Measurements from ENCODE around the gene MYO1D. TPM values are rescaled to one million over a fixed set of nuclear protein-coding genes. Genes with fewer than 3 reads are reported as not detected.
A peak's percentile ranks its signal among the peaks of the same experiment; 100 is the strongest.

Gene MYO1D
- total RNA-seq, 2 experiments from 2014 or later = 8.4 to 12.2 TPM

GRCh38 chr17:32621612-32622312, 255.2 kb downstream of the MYO1D start:
- CTCF ChIA-PET = no interaction called here
- Mint-ChIP-seq H3K4me1 (no peaks in the 10 kb centered on the region), H3K27ac (no peak overlapping the region), H3K27me3 (no peaks in the 10 kb centered on the region), H3K4me3 (no peak overlapping the region), H3K36me3 (no peaks in the 10 kb centered on the region), H3K9me3 (ENCODE audit: low read depth) (no peaks in the 10 kb centered on the region)
- DNase-seq = no peak
- no peak for ATAC-seq

- CTCF ChIA-PET = interaction anchor here (1.0 kb wide), 1 partner anchor 154 kb away, joined by 3 read pairs; no protein-coding TSS in a partner anchor
Observed at GRCh38 chr17:32615326-32615725, 261.6 kb downstream of the MYO1D start.

GRCh38 chr17:32610943-32611342, 266.0 kb downstream of the MYO1D start:
- no peak overlapping the region for H3K27ac Mint-ChIP-seq
- DNase-seq (no peak), ATAC-seq (no peak)
- no peaks in the 10 kb centered on the region for H3K36me3 Mint-ChIP-seq
- CTCF ChIA-PET = interaction anchor here (0.7 to 2.5 kb wide), 2 partner anchors 148 to 149 kb away, joined by 3 to 16 read pairs; no protein-coding TSS in a partner anchor
- no peaks in the 10 kb centered on the region for H3K9me3 Mint-ChIP-seq (ENCODE audit: low read depth)
- H3K4me3 Mint-ChIP-seq = no peak overlapping the region
- H3K27me3 Mint-ChIP-seq = peaks cover 5% of the 10 kb centered on the region
- H3K4me1 Mint-ChIP-seq = peaks cover 8% of the 10 kb centered on the region

More at GRCh38 chr17:32615326-32615725, 261.6 kb downstream of the MYO1D start:
- ATAC-seq (no peak), DNase-seq (no peak)
- Mint-ChIP-seq H3K4me1 (no peaks in the 10 kb centered on the region), H3K4me3 (no peak overlapping the region), H3K27me3 (no peaks in the 10 kb centered on the region), H3K27ac (no peak overlapping the region), H3K36me3 (no peaks in the 10 kb centered on the region), H3K9me3 (ENCODE audit: low read depth) (no peaks in the 10 kb centered on the region)

- H3K4me1 Mint-ChIP-seq = peaks cover 8% of the 10 kb centered on the region
- H3K4me3 Mint-ChIP-seq = no peak overlapping the region
- ATAC-seq = no peak
- H3K36me3 Mint-ChIP-seq = no peaks in the 10 kb centered on the region
- CTCF ChIA-PET = interaction anchor here (0.7 kb wide), 1 partner anchor 147 kb away, joined by 3 read pairs; no protein-coding TSS in a partner anchor
- H3K27ac Mint-ChIP-seq = no peak overlapping the region
- no peaks in the 10 kb centered on the region for H3K9me3 Mint-ChIP-seq (ENCODE audit: low read depth)
- peaks cover 5% of the 10 kb centered on the region for H3K27me3 Mint-ChIP-seq
- DNase-seq = no peak
Observed at GRCh38 chr17:32609884-32610650, 266.9 kb downstream of the MYO1D start.

GRCh38 chr17:32609085-32609484, 267.8 kb downstream of the MYO1D start:
- CTCF ChIA-PET = interaction anchor here (0.7 to 3.2 kb wide), 4 partner anchors 16 to 147 kb away, joined by 3 to 22 read pairs (median 10); no protein-coding TSS in a partner anchor
- Mint-ChIP-seq H3K4me1 (peaks cover 8% of the 10 kb centered on the region), H3K27me3 (peaks cover 5% of the 10 kb centered on the region), H3K27ac (no peak overlapping the region), H3K9me3 (ENCODE audit: low read depth) (no peaks in the 10 kb centered on the region), H3K4me3 (no peak overlapping the region), H3K36me3 (no peaks in the 10 kb centered on the region)
- ATAC-seq (peak; percentile 98), DNase-seq (peak; percentile 84)

GRCh38 chr17:32608267-32608666, 268.7 kb downstream of the MYO1D start:
- no peaks in the 10 kb centered on the region for H3K9me3 Mint-ChIP-seq (ENCODE audit: low read depth)
- H3K27ac Mint-ChIP-seq = no peak overlapping the region
- ATAC-seq = no peak
- no peak for DNase-seq
- H3K27me3 Mint-ChIP-seq = peaks cover 5% of the 10 kb centered on the region
- peaks cover 8% of the 10 kb centered on the region for H3K4me1 Mint-ChIP-seq
- H3K36me3 Mint-ChIP-seq = no peaks in the 10 kb centered on the region
- CTCF ChIA-PET = interaction anchor here (0.7 to 3.2 kb wide), 9 partner anchors 16 to 164 kb away, joined by 3 to 22 read pairs (median 3); partner anchors contain the start of gene PSMD11
- no peak overlapping the region for H3K4me3 Mint-ChIP-seq

GRCh38 chr17:32604966-32605365, 272.0 kb downstream of the MYO1D start:
- Mint-ChIP-seq H3K4me3 (no peak overlapping the region), H3K9me3 (ENCODE audit: low read depth) (no peaks in the 10 kb centered on the region), H3K27ac (no peak overlapping the region), H3K27me3 (peaks cover 5% of the 10 kb centered on the region), H3K4me1 (peaks cover 8% of the 10 kb centered on the region), H3K36me3 (no peaks in the 10 kb centered on the region)
- no peak for ATAC-seq
- CTCF ChIA-PET = interaction anchor here (1.0 kb wide), 1 partner anchor 143 kb away, joined by 3 read pairs; no protein-coding TSS in a partner anchor
- no peak for DNase-seq

- H3K36me3 Mint-ChIP-seq = no peaks in the 10 kb centered on the region
- no peaks in the 10 kb centered on the region for H3K9me3 Mint-ChIP-seq (ENCODE audit: low read depth)
- CTCF ChIA-PET = interaction anchor here (0.7 kb wide), 1 partner anchor 119 kb away, joined by 3 read pairs; no protein-coding TSS in a partner anchor
- ATAC-seq (no peak), DNase-seq (no peak)
- H3K4me3 Mint-ChIP-seq = no peak overlapping the region
- no peaks in the 10 kb centered on the region for H3K4me1 Mint-ChIP-seq
- no peaks in the 10 kb centered on the region for H3K27me3 Mint-ChIP-seq
- H3K27ac Mint-ChIP-seq = no peak overlapping the region
Observed at GRCh38 chr17:32602396-32602795, 274.5 kb downstream of the MYO1D start.

- no peaks in the 10 kb centered on the region for H3K36me3 Mint-ChIP-seq
- ATAC-seq = no peak
- H3K4me3 Mint-ChIP-seq = no peak overlapping the region
- peaks cover 4% of the 10 kb centered on the region for H3K4me1 Mint-ChIP-seq
- DNase-seq = no peak
- H3K9me3 Mint-ChIP-seq (ENCODE audit: low read depth) = no peaks in the 10 kb centered on the region
- no peaks in the 10 kb centered on the region for H3K27me3 Mint-ChIP-seq
- CTCF ChIA-PET = interaction anchor here (0.7 kb wide), 1 partner anchor 119 kb away, joined by 3 read pairs; no protein-coding TSS in a partner anchor
- no peak overlapping the region for H3K27ac Mint-ChIP-seq
Observed at GRCh38 chr17:32601866-32602265, 275.1 kb downstream of the MYO1D start.

GRCh38 chr17:32596628-32597027, 280.3 kb downstream of the MYO1D start:
- Mint-ChIP-seq H3K9me3 (ENCODE audit: low read depth) (no peaks in the 10 kb centered on the region), H3K27ac (no peak overlapping the region), H3K27me3 (no peaks in the 10 kb centered on the region), H3K4me3 (no peak overlapping the region), H3K4me1 (peaks cover 26% of the 10 kb centered on the region), H3K36me3 (no peaks in the 10 kb centered on the region)
- ATAC-seq (peak; percentile 58), DNase-seq (peak; percentile 46)
- CTCF ChIA-PET = no interaction called here

- no peak for DNase-seq
- no peak for ATAC-seq
- Mint-ChIP-seq H3K4me3 (no peak overlapping the region), H3K9me3 (ENCODE audit: low read depth) (no peaks in the 10 kb centered on the region), H3K36me3 (no peaks in the 10 kb centered on the region), H3K27ac (no peak overlapping the region), H3K27me3 (no peaks in the 10 kb centered on the region), H3K4me1 (peaks cover 26% of the 10 kb centered on the region)
- CTCF ChIA-PET = no interaction called here
Observed at GRCh38 chr17:32596206-32596605, 280.7 kb downstream of the MYO1D start.

- Mint-ChIP-seq H3K36me3 (no peaks in the 10 kb centered on the region), H3K27ac (no peak overlapping the region), H3K27me3 (no peaks in the 10 kb centered on the region), H3K9me3 (ENCODE audit: low read depth) (no peaks in the 10 kb centered on the region), H3K4me1 (peaks cover 26% of the 10 kb centered on the region), H3K4me3 (no peak overlapping the region)
- DNase-seq = no peak
- CTCF ChIA-PET = no interaction called here
- no peak for ATAC-seq
Observed at GRCh38 chr17:32593003-32593402, 283.9 kb downstream of the MYO1D start.

GRCh38 chr17:32591405-32591804, 285.5 kb downstream of the MYO1D start:
- CTCF ChIA-PET = interaction anchor here (1.0 kb wide), 1 partner anchor 93 kb away, joined by 3 read pairs; no protein-coding TSS in a partner anchor
- peaks cover 18% of the 10 kb centered on the region for H3K4me1 Mint-ChIP-seq

More at GRCh38 chr17:32591405-32591804, 285.5 kb downstream of the MYO1D start:
- DNase-seq (no peak), ATAC-seq (no peak)
- no peaks in the 10 kb centered on the region for H3K27me3 Mint-ChIP-seq
- no peaks in the 10 kb centered on the region for H3K36me3 Mint-ChIP-seq
- no peak overlapping the region for H3K4me3 Mint-ChIP-seq
- no peak overlapping the region for H3K27ac Mint-ChIP-seq
- no peaks in the 10 kb centered on the region for H3K9me3 Mint-ChIP-seq (ENCODE audit: low read depth)
